ENCODE data around the gene MRNIP. TPM values are rescaled to one million over a fixed set of nuclear protein-coding genes. Genes with fewer than 3 reads are reported as not detected.
A peak's percentile ranks its signal among the peaks of the same experiment; 100 is the strongest.
"Not testable (repeated sequence)": the region's sequence is repeated elsewhere in the genome, so short reads cannot be mapped to it uniquely, and the experiment has no call there.

MRNIP gene
- total RNA-seq, 1 experiment from 2014 or later, result 6.8 TPM

DNA sequence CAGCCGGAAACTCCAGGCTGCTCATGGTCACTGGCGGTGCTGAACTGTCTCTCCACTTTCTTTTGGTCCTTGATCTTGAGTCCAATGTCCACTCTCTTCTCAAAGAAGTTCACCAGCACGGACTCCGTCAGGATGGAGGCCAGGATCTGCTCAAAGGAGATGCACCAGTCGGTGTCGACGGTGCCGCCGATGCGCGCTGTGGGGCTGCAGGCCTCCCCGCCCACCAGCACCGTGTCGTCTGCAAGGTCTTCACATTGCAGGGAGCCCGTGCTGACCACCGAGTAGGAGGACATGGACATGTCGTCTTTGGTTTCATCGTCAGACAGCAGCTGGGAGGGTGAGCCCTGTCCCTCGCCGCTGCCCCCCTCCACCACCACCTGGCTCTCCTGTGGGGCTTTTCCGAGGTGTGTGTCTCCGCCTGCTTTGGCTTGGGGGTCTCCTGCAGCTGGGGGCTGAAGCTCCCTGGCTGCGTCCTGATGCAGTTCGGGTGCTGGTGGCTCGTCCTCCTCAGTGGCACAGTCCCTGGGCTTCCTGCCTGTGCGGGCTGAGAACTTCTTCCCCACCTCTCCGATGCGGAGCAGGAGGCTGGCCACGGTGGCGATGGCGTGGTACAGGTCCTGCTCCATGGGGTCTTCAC, 5.0 kb upstream of the MRNIP start:
- in situ Hi-C loops (cut with HindIII; ENCODE audit: low pct_unique_long_range_greater_than_20kb, low sequenced_read_pairs), result no loop called here
- DNase-seq (ENCODE audit: low read depth, low spot score), result no peak

DNA sequence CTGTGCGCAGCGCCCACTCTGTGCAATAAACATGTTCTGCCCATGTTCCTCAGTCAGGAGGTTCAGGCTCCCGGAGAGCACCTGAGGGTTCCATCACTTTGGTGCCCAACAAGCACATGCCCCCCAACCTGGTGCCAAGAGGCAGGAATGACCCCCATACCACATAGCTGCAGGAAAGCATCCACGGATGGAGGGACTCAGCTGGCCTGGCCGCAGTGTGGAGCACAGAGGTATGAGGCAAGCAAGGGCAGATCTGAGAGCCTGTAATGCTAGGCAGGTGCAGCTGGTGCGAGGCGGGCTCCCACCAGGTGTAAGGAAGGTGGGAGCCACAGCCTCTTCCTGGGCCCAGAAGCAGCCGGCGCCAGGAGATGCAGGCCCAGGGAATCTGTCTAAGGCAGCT, 4.3 kb upstream of the MRNIP start:
- no peak for DNase-seq (ENCODE audit: low read depth, low spot score)
- in situ Hi-C loops (cut with HindIII; ENCODE audit: low pct_unique_long_range_greater_than_20kb, low sequenced_read_pairs), result no loop called here

DNA sequence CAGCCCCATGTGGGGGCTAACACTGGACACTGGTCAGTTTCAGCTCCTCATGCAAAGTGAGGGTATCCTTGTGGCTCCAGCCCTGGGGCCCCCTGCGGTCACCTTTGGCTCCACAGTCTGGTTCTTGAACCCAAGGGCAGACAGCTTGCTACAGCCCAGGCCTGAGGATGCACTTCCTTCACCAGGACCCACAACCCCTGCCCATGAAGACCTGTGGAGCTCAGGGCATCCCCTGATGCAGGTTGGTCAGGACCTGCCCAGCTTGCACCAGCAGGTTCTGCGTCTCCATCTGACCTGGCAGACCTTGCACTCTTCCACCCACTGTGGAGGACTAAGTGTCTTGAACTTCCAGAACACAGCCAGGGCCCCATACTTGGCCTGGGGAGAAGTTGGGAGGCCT, 3.7 kb upstream of the MRNIP start:
- in situ Hi-C loops (cut with HindIII; ENCODE audit: low pct_unique_long_range_greater_than_20kb, low sequenced_read_pairs), result no loop called here
- DNase-seq (ENCODE audit: low read depth, low spot score), result no peak

DNA sequence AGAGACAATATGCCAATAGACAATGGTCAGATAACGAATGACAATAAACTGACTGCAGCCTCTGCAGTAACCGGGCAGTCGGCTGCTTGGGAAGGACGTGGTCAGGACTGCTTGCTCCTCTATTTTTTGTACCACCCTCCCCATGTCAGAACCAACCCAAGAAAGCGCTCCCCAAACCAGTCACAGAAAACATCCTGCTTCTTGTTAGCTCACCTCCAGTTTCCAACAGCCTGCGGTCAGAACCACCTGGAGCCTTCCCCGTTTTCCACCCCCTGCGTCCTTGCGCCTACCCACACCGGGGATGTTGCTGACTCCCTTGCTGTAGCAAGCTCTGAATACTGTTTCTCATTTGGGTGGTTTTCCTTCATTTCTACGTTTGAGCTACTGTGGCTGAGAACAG, 1.7 kb upstream of the MRNIP start:
- DNase-seq (ENCODE audit: low read depth, low spot score), result no peak
- in situ Hi-C loops (cut with HindIII; ENCODE audit: low pct_unique_long_range_greater_than_20kb, low sequenced_read_pairs), result no loop called here

DNA sequence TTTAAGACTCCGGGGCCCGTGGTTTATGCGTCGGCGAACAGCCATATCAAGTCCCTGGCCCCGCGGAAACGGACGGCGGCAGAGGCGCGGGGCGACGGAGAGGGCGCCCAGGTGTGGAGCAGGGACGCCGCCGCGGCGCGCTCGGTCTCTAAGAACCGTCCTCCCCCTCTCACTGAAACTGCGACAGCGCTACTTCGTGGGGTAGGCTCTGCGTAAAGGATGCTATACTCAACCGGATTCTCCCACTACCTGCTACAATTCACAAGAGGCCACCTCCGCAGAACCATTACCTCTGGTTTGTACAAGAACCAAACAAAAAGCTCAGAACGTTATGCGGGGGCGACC, 404 bp downstream of the MRNIP start:
- in situ Hi-C loops (cut with HindIII; ENCODE audit: low pct_unique_long_range_greater_than_20kb, low sequenced_read_pairs), result no loop called here
- peak; percentile 20 for DNase-seq (ENCODE audit: low read depth, low spot score)

DNA sequence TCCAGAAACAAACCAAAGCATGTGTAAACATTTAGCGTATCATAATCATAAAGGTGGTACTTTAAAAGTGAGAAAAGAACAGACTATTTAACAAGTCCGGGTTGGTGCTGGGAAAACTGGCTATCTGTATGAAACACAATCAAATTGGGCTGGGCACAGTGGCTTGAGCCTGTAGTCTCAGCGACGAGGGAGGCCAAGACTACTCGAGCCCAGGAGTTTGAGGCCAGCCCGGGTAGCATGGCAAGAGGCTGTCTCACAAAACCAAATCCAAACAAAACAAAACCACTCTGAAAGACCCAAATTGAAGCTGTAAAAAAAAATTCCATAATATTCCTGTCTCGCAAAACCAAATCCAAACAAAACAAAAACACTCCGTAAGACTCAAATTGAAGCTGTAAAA, 4.3 kb downstream of the MRNIP start:
- in situ Hi-C loops (cut with HindIII; ENCODE audit: low pct_unique_long_range_greater_than_20kb, low sequenced_read_pairs), result no loop called here

DNA sequence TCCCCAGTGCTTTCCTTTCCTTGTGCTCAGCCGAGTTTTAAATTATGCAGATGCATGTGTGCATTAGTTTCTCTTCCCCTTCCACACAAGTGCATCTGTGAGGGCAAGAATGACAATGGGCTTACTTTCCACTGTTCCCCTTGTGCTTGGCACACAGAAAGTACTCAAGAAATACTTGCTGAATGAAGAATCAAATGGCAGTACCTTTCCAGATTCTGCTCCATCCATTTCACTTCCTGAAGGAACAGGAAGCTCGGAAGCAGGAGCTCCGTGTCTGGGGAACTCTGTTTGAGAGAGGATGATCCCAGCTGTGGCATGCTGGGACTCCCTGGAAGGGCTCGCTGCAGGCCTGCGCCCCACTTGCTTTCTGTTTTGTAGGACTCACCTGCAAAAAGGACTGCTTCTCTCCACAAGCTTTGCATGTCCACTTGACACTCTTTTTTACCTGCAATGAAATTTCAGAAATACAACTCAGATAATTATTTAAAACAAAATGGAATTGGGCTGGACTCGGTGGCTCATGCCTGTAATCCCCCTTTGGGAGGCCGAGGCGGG, 5.5 kb downstream of the MRNIP start:
- no peak for DNase-seq (ENCODE audit: low read depth, low spot score)
- in situ Hi-C loops (cut with HindIII; ENCODE audit: low pct_unique_long_range_greater_than_20kb, low sequenced_read_pairs), result no loop called here

More for the DNA sequence above, 4.3 kb downstream of the MRNIP start:
- DNase-seq (ENCODE audit: low read depth, low spot score), result no peak

DNA sequence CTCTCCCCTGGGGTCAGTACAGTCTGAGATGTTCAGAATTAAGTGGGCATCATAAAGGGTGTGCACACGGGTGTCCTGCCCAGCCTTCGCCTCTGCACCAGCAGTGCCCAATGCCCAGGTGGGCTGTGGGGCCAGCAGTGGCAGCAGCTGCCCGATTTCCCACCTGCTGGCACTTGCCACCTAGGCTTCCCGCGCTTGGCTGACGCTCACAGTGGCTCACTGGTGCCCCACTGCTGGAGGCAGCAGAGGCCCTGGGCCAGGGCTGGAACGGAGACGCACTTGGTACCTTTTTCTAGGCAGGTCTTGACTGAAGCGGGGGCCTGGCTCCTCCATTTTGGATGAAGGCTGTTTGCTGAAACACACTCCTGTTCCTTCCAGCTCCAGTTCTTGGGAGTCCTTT, 17.0 kb downstream of the MRNIP start:
- DNase-seq (ENCODE audit: low read depth, low spot score), result no peak
- in situ Hi-C loops (cut with HindIII; ENCODE audit: low pct_unique_long_range_greater_than_20kb, low sequenced_read_pairs), result no loop called here

DNA sequence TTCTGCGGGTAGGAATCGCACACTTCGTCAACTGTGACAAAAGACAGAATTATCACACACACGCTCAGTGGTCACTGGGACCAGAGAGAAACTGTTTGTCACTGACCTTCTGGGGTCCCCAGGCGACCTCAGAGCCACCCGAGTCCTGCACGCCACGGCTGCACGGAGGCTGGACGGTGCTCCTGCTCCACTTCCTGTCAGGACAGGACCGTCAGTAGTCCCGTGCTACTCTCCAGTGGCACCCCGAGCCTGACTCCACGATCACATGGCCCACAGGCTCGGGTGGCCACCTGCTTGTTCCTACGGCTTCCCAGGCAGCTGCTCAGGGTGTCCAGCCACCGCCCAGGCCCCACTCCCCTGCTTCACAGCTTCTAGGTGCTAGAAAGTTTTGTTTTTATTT, 17.9 kb downstream of the MRNIP start:
- no peak for DNase-seq (ENCODE audit: low read depth, low spot score)
- in situ Hi-C loops (cut with HindIII; ENCODE audit: low pct_unique_long_range_greater_than_20kb, low sequenced_read_pairs), result no loop called here

DNA sequence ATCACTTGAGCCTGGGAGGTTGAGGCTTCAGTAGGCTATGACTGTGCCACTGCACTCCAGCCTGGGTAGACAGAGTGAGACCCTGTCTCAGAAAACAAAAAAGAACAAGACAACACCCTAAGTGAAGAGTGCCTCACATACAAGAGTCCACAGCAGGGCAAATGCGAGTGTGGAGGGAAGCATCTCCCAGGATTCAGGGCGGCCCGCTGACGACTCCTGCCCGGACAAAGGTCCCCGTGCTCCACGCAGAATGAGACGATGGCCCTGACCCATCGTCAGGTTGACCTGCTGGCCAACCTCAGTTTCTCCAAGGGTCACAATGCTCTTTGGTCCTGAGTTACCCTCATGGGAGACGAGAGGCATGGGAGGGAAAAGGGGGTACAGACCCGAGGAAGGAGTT, 18.3 kb downstream of the MRNIP start:
- in situ Hi-C loops (cut with HindIII; ENCODE audit: low pct_unique_long_range_greater_than_20kb, low sequenced_read_pairs), result no loop called here
- DNase-seq (ENCODE audit: low read depth, low spot score), result no peak

DNA sequence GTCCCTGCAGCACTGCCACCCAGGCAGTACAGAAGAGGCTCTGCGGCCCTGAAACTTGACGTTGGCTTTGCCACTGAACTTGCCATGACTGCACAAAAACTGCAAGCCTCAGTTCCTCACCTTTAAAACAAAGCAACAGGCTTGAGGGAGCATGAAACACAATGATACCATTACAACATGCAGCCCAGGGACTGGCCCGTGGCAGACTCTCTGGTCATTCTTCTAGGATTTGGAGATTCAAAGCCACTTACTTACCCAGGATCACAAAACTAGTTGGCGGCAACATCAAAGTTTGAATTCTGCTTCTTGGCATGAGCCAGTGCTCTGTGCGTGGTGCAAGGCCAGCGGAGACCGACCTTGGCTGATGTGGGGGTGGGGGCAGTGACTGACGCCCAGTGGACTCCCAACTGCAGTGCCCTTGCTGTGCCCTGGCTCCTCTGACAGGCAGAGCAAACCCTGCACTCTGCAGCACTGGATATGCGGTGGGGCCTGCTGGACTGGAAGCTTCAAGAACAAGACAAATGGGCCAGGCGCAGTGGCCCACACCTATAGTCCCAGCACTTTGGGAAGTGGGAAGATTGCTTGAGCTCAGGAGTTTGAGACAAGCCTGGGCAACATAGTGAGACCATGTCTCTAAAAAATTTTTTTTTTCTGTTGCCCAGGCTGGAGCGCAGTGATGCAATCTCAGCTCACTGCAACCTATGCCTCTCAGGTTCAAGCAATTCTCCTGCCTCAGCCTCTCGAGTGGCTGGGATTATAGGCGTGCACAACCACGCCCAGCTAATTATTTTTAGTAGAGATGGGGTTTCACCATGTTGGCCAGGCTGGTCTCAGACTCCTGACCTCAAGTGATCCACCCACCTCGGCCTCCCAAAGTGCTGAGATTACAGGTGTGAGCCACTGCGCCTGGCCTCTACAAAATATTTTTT, 19.0 kb downstream of the MRNIP start:
- in situ Hi-C loops (cut with HindIII; ENCODE audit: low pct_unique_long_range_greater_than_20kb, low sequenced_read_pairs), result no loop called here
- no peak for DNase-seq (ENCODE audit: low read depth, low spot score)

DNA sequence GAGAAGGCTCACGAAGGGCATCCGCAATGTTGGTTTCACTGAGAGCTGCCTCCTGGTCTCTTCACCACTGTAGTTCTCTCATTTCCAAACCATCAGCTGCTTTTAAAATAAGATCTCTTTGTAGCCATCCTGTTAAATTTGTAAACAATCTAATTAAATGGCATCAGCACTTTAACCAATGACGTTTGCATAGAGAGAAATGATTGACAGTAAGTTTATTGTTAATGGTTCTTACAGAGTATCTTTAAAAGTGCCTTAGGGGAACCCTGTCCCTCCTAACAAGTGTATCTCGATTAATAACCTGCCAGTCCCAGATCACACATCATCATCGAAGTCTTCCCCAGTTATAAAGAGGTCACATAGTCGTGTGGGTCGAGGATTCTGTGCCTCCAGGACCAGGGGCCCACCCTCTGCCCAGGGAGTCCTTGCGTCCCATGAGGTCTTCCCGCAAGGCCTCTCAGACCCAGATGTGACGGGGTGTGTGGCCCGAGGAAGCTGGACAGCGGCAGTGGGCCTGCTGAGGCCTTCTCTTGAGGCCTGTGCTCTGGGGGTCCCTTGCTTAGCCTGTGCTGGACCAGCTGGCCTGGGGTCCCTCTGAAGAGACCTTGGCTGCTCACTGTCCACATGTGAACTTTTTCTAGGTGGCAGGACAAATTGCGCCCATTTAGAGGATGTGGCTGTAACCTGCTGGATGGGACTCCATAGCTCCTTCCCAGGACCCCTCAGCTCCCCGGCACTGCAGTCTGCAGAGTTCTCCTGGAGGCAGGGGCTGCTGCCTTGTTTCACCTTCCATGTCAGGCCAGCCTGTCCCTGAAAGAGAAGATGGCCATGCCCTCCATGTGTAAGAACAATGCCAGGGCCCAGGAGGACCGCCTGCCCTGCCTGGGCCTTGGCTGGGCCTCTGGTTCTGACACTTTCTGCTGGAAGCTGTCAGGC, 21.3 kb downstream of the MRNIP start:
- no peak for DNase-seq (ENCODE audit: low read depth, low spot score)
- in situ Hi-C loops (cut with HindIII; ENCODE audit: low pct_unique_long_range_greater_than_20kb, low sequenced_read_pairs), result no loop called here

DNA sequence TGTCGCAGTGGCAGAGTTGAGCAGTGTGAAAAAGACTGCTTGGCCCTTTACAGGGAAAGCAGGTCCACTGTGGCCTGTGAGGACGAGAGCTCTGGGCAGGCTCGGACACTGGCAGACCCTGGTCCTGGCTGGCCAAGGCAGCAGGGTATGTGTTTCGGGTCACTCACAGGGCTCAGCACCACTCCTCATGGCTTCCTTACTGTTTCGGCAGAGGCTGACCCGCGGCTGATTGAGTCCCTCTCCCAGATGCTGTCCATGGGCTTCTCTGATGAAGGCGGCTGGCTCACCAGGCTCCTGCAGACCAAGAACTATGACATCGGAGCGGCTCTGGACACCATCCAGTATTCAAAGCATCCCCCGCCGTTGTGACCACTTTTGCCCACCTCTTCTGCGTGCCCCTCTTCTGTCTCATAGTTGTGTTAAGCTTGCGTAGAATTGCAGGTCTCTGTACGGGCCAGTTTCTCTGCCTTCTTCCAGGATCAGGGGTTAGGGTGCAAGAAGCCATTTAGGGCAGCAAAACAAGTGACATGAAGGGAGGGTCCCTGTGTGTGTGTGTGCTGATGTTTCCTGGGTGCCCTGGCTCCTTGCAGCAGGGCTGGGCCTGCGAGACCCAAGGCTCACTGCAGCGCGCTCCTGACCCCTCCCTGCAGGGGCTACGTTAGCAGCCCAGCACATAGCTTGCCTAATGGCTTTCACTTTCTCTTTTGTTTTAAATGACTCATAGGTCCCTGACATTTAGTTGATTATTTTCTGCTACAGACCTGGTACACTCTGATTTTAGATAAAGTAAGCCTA, 22.2 kb downstream of the MRNIP start:
- no peak for DNase-seq (ENCODE audit: low read depth, low spot score)
- in situ Hi-C loops (cut with HindIII; ENCODE audit: low pct_unique_long_range_greater_than_20kb, low sequenced_read_pairs), result no loop called here

DNA sequence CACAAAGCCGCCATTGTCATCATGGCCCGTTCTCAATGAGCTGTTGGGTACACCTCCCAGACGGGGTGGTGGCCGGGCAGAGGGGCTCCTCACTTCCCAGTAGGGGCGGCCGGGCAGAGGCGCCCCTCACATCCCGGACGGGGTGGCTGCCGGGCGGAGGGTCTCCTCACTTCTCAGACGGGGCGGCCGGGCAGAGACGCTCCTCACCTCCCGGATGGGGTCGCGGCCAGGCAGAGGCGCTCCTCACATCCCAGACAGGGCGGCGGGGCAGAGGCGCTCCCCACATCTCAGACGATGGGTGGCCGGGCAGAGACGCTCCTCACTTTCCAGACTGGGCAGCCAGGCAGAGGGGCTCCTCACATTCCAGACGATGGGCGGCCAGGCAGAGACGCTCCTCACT, 23.7 kb downstream of the MRNIP start:
- in situ Hi-C loops (cut with HindIII; ENCODE audit: low pct_unique_long_range_greater_than_20kb, low sequenced_read_pairs); DNase-seq (ENCODE audit: low read depth, low spot score): not testable (repeated sequence)

DNA sequence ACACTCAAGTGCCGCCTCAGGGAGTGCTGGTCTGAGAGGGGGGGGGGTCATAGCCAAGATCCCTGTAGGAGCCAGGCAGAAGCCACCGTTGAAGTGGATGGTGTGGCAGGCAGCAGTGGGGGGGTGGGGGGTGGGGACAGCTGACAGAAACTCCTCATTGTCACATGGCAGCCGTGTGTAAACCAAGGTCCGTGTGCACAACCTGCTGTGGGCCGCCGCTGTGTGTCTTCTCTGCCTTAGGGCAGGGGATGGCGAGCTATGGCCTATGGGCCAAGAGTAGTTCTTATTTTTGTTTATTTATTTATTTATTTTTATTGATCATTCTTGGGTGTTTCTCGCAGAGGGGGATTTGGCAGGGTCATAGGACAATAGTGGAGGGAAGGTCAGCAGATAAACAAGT, 24.5 kb downstream of the MRNIP start:
- in situ Hi-C loops (cut with HindIII; ENCODE audit: low pct_unique_long_range_greater_than_20kb, low sequenced_read_pairs), result no loop called here

DNA sequence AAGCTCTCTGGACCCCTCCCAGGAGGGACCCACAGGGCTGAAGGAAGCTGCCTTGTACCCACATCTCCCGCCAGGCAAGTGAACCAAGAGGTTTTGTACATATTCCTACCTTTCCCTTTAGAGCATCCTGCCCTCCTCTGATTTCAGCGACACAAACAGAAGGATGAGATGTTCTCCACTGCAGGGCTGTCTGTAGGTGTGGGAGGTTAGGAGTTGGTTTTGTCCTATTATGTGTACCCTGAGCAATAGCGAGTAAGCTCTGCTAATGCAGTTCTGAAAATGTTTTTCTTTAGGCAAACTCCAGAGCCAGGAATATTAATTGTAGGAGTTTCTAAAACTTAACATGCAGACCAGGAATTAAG, 24.9 kb downstream of the MRNIP start:
- DNase-seq (ENCODE audit: low read depth, low spot score), result no peak
- in situ Hi-C loops (cut with HindIII; ENCODE audit: low pct_unique_long_range_greater_than_20kb, low sequenced_read_pairs), result no loop called here

More for the DNA sequence above, 24.5 kb downstream of the MRNIP start:
- no peak for DNase-seq (ENCODE audit: low read depth, low spot score)

DNA sequence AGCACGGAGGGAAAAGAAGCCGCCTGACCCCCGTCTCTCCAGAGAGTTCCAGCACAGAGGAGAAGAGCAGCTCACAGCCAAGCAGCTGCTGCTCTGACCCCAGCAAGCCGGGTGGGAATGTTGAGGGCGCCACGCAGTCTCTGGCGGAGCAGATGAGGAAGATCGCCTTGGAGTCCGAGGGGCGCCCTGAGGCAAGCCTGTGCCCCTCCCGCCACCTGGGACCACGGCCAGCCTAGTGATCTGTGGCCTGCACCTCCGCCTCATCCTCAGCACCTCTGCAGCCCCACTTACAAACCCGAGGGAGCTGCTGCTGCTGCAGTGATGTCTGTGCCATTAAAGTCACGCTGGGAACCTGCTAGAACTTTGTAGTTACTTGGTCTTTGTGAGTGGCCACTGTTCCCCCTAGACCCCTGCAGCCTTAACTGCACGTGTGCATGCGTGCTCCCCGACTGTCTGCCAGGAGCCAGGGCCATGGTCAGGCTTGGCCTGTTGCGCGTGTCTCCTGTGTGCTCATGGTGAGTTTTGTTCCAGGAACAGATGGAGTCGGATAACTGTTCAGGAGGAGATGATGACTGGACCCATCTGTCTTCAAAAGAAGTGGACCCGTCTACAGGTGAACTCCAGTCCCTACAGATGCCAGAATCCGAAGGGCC, 25.4 kb downstream of the MRNIP start:
- in situ Hi-C loops (cut with HindIII; ENCODE audit: low pct_unique_long_range_greater_than_20kb, low sequenced_read_pairs), result no loop called here
- no peak for DNase-seq (ENCODE audit: low read depth, low spot score)

Measured in SK-MEL-5 (cell line).